ENCODE data around the gene MCC.

Gene MCC

GRCh38 chr5:113276001-113276400 is 212.3 kb downstream of the MCC start:
- in situ Hi-C loops (cut with MboI; ENCODE audit: low sequenced_read_pairs, unreplicated experiment) = no loop called here
- no peak for DNase-seq (ENCODE audit: low spot score)
- no peak for TF ChIP-seq CTCF (IDR thresholded peaks at IDR 0.05; ENCODE audit: borderline replicate concordance, control extremely low read depth, extremely low read depth, insufficient read depth, missing control alignments)

GRCh38 chr5:113274836-113275414 is 213.3 kb downstream of the MCC start:
- no peak for DNase-seq (ENCODE audit: low spot score)
- in situ Hi-C loops (cut with MboI; ENCODE audit: low sequenced_read_pairs, unreplicated experiment) = no loop called here
- no peak for TF ChIP-seq CTCF (IDR thresholded peaks at IDR 0.05; ENCODE audit: borderline replicate concordance, control extremely low read depth, extremely low read depth, insufficient read depth, missing control alignments)

- DNase-seq (ENCODE audit: low spot score) = no peak
- TF ChIP-seq CTCF (IDR thresholded peaks at IDR 0.05; ENCODE audit: borderline replicate concordance, control extremely low read depth, extremely low read depth, insufficient read depth, missing control alignments) = no peak
- in situ Hi-C loops (cut with MboI; ENCODE audit: low sequenced_read_pairs, unreplicated experiment) = no loop called here
Measured at GRCh38 chr5:113273948-113274347, 214.3 kb downstream of the MCC start.

- no peak for DNase-seq (ENCODE audit: low spot score)
- in situ Hi-C loops (cut with MboI; ENCODE audit: low sequenced_read_pairs, unreplicated experiment) = no loop called here
Measured at GRCh38 chr5:113271745-113272454, 216.4 kb downstream of the MCC start.

GRCh38 chr5:113271015-113271414 is 217.2 kb downstream of the MCC start:
- no peak for DNase-seq (ENCODE audit: low spot score)
- TF ChIP-seq CTCF (IDR thresholded peaks at IDR 0.05; ENCODE audit: borderline replicate concordance, control extremely low read depth, extremely low read depth, insufficient read depth, missing control alignments) = no peak
- in situ Hi-C loops (cut with MboI; ENCODE audit: low sequenced_read_pairs, unreplicated experiment) = no loop called here

More at GRCh38 chr5:113271745-113272454, 216.4 kb downstream of the MCC start:
- no peak for TF ChIP-seq CTCF (IDR thresholded peaks at IDR 0.05; ENCODE audit: borderline replicate concordance, control extremely low read depth, extremely low read depth, insufficient read depth, missing control alignments)

- no peak for TF ChIP-seq CTCF (IDR thresholded peaks at IDR 0.05; ENCODE audit: borderline replicate concordance, control extremely low read depth, extremely low read depth, insufficient read depth, missing control alignments)
- no peak for DNase-seq (ENCODE audit: low spot score)
- in situ Hi-C loops (cut with MboI; ENCODE audit: low sequenced_read_pairs, unreplicated experiment) = no loop called here
Measured at GRCh38 chr5:113270086-113270485, 218.2 kb downstream of the MCC start.

Measured in GM13976 (cell line).